Renal cortex interstitium (tissue), 11 donors: ENCODE data around the gene ZNF595. TPM values are rescaled to one million over a fixed set of nuclear protein-coding genes. Genes with fewer than 3 reads are reported as not detected.
A peak's percentile ranks its signal among the peaks of the same experiment; 100 is the strongest.
"Not testable (repeated sequence)": the region's sequence is repeated elsewhere in the genome, so short reads cannot be mapped to it uniquely, and the experiment has no call there.

Source experiments
- DNase-seq, 11 donors: peaks; one replicate each; pipeline ENCODE4 v3.0.0-alpha.2; 2013; ENCODE audit warnings: low read depth in 9 of 11, low spot score in 4 of 11; ENCODE audit errors: extremely low read depth in 1 of 11
- polyA plus RNA-seq, 3 donors: library from polyadenylated mRNA; unstranded; fragments of 120-200 nt; gene quantifications; one replicate each; pipeline ENCODE4 v1.2.1, GENCODE V29; 2013; ENCODE audit not compliant: insufficient read length in 3 of 3

The ZNF595 gene
- polyA plus RNA-seq, 3 donors: 16.0 to 17.4 (median 16.4) TPM

GRCh38 chr4:51253-51652 is 1.9 kb upstream of the ZNF595 start:
- not testable (repeated sequence) for DNase-seq

GRCh38 chr4:51655-52277 is 1.4 kb upstream of the ZNF595 start:
- DNase-seq: not testable (repeated sequence)

- DNase-seq: not testable (repeated sequence)
These were observed 400 bp downstream of the ZNF595 start for GRCh38 chr4:53521-53920.

- not testable (repeated sequence) for DNase-seq
These were observed 11.6 kb downstream of the ZNF595 start for GRCh38 chr4:64733-65132.

GRCh38 chr4:71830-72229 is 18.7 kb downstream of the ZNF595 start:
- no peak for DNase-seq

- DNase-seq: no peak
These were observed 32.8 kb downstream of the ZNF595 start for GRCh38 chr4:85951-86350.

GRCh38 chr4:86559-87324 is 33.6 kb downstream of the ZNF595 start:
- DNase-seq: not testable (repeated sequence)

GRCh38 chr4:98386-98785 is 45.3 kb downstream of the ZNF595 start:
- DNase-seq: no peak

- DNase-seq: no peak
These were observed 46.7 kb downstream of the ZNF595 start for GRCh38 chr4:99863-100262.

- no peak for DNase-seq
These were observed 53.9 kb downstream of the ZNF595 start for GRCh38 chr4:107083-107443.

GRCh38 chr4:107444-108429 is 54.6 kb downstream of the ZNF595 start:
- peak in 1 of 11 donors; percentile 9 for DNase-seq

- no peak for DNase-seq
These were observed 59.6 kb downstream of the ZNF595 start for GRCh38 chr4:112771-113170.

- no peak for DNase-seq
These were observed 60.6 kb downstream of the ZNF595 start for GRCh38 chr4:113732-114131.

GRCh38 chr4:114149-114548 is 61.0 kb downstream of the ZNF595 start:
- no peak for DNase-seq

GRCh38 chr4:116499-116898 is 63.4 kb downstream of the ZNF595 start:
- no peak for DNase-seq

- DNase-seq: no peak
These were observed 67.5 kb downstream of the ZNF595 start for GRCh38 chr4:120616-121015.

GRCh38 chr4:121408-122084 is 68.4 kb downstream of the ZNF595 start:
- no peak for DNase-seq

GRCh38 chr4:123922-124274 is 70.8 kb downstream of the ZNF595 start:
- not testable (repeated sequence) for DNase-seq
